HCT116 (cell line): ENCODE results near the gene CPNE8. TPM values are rescaled to one million over a fixed set of nuclear protein-coding genes. Genes with fewer than 3 reads are reported as not detected.

Experiments used
- ATAC-seq: fragments of 200-7000 bp; cut with Tn5 transposase; 2 replicates; pipeline ENCODE4 v1.9.1; 2020; ENCODE audit warnings: mild to moderate bottlenecking, moderate library complexity
- BruUV-seq: library from RNA; stranded (reverse); fragments of 400-500 nt; replicated peaks from 2 replicates; lab custom pipeline; 2021; lab: Mats Ljungman, UMichigan
- CTCF ChIA-PET: fragments of 300-600 bp; sonication (Branson Sonifier 250); formaldehyde crosslinking; loops from one replicate; lab custom pipeline; 2021; ENCODE audit warnings: antibody characterized with exemption; lab: Charles Lee
- POLR2A ChIA-PET: fragments of 300-600, 350-600 bp; sonication (Branson Sonifier 250); formaldehyde crosslinking; loops from one replicate; lab custom pipeline; 2021; ENCODE audit warnings: antibody characterized with exemption; lab: Charles Lee
- RAD21 ChIA-PET, 2 experiments: fragments of 300-600 bp; sonication (Branson Sonifier 250); formaldehyde crosslinking; loops; one replicate each; lab custom pipeline; 2023; ENCODE audit warnings: low total read pairs in 2 of 2; ENCODE audit not compliant: uncharacterized antibody in 2 of 2, unreplicated experiment in 2 of 2, low non-redundant PET in 1 of 2; lab: Charles Lee
- DNase-seq: peaks from one replicate; pipeline ENCODE4 v3.0.0-alpha.2; 2010; ENCODE audit warnings: low read depth, low spot score
- H2AFZ ChIP-seq: fragments of 200-600 bp; shearing (Covaris generic), sonication (generic); 2 replicates; pipeline ENCODE4 v1.6.1; 2017; ENCODE audit warnings: low read depth, mixed run types, mixed read lengths, antibody characterized with exemption, low read length; ENCODE audit not compliant: poor library complexity, severe bottlenecking
- H3K27ac ChIP-seq: 2 replicates; pipeline ENCODE4 v1.5.1; 2012; ENCODE audit warnings: low read depth, low read length
- H3K27me3 ChIP-seq: fragments of 200-600 bp; sonication (generic); 2 replicates; pipeline ENCODE4 v1.6.1; 2016; ENCODE audit warnings: mixed run types, low read length, mixed read lengths; ENCODE audit not compliant: insufficient read depth
- H3K36me3 ChIP-seq, 2 experiments: fragments of 200-500 bp in 1 of 2; fragments of 200-600 bp in 1 of 2; sonication (Bioruptor generic) in 1 of 2; sonication (generic) in 1 of 2; 2 replicates each; pipeline versions ENCODE4 v1.5.1 to v1.6.1; 2014 to 2016; ENCODE audit warnings: low read length in 2 of 2, inconsistent platforms in 1 of 2, mixed read lengths in 1 of 2, mixed run types in 1 of 2; ENCODE audit not compliant: insufficient read depth in 2 of 2, control insufficient read depth in 1 of 2
- H3K4me1 ChIP-seq, 2 experiments: fragments of 200-600 bp in 1 of 2; sonication (generic) in 1 of 2; 2 replicates each; pipeline versions ENCODE4 v1.5.1 to v1.6.1; 2012 to 2017; ENCODE audit warnings: low read length in 2 of 2, inconsistent platforms in 1 of 2, mild to moderate bottlenecking in 1 of 2, mixed read lengths in 1 of 2, mixed run types in 1 of 2, moderate library complexity in 1 of 2; ENCODE audit not compliant: insufficient read depth in 2 of 2, control insufficient read depth in 1 of 2
- H3K4me2 ChIP-seq: fragments of 200-600 bp; sonication (generic); 2 replicates; pipeline ENCODE4 v1.6.1; 2017; ENCODE audit warnings: mixed run types, low read length, mixed read lengths
- H3K4me3 ChIP-seq, 2 experiments: fragments of 200-600 bp in 1 of 2; sonication (generic) in 1 of 2; replicated peaks in 1 of 2; 2 replicates each; pipeline ENCODE4 v1.5.1; 2011 to 2016; ENCODE audit warnings: low read length in 2 of 2, control low read depth in 1 of 2, low read depth in 1 of 2, mild to moderate bottlenecking in 1 of 2, mixed read lengths in 1 of 2, mixed run types in 1 of 2
- H3K79me2 ChIP-seq: fragments of 200-600 bp; sonication (generic); 2 replicates; pipeline ENCODE4 v1.6.1; 2017; ENCODE audit warnings: mild to moderate bottlenecking, mixed run types, low read length, moderate library complexity, mixed read lengths; ENCODE audit not compliant: insufficient read depth
- H3K9ac ChIP-seq: fragments of 200-600 bp; sonication (generic); 2 replicates; pipeline ENCODE4 v1.6.1; 2016; ENCODE audit warnings: low read length, mixed read lengths
- H3K9me2 ChIP-seq: fragments of 200-600 bp; sonication (generic), shearing (Covaris generic); 2 replicates; pipeline ENCODE4 v1.6.1; 2017; ENCODE audit warnings: mixed run types, mild to moderate bottlenecking, moderate library complexity; ENCODE audit not compliant: insufficient read depth
- H3K9me3 ChIP-seq, 2 experiments: fragments of 200-500 bp in 1 of 2; fragments of 200-600 bp in 1 of 2; sonication (Bioruptor generic) in 1 of 2; sonication (generic) in 1 of 2; 2 replicates each; pipeline ENCODE4 v1.6.1; 2014 to 2017; ENCODE audit warnings: low read length in 2 of 2, mixed read lengths in 2 of 2, inconsistent platforms in 1 of 2, low read depth in 1 of 2, mild to moderate bottlenecking in 1 of 2, mixed run types in 1 of 2, moderate library complexity in 1 of 2; ENCODE audit not compliant: control insufficient read depth in 1 of 2, insufficient read depth in 1 of 2
- H4K20me1 ChIP-seq: fragments of 200-600 bp; sonication (generic), shearing (Covaris generic); 2 replicates; pipeline ENCODE4 v1.6.1; 2017; ENCODE audit warnings: mixed run types, mild to moderate bottlenecking, moderate library complexity; ENCODE audit not compliant: insufficient read depth
- EGR1 ChIP-seq: IDR thresholded peaks from 2 replicates; pipeline ENCODE4 v1.6.1; 2012; ENCODE audit warnings: low read depth
- EZH2phosphoT487 ChIP-seq: fragments of 200-600 bp; IDR thresholded peaks from 2 replicates; pipeline ENCODE4 v1.6.1; 2018; ENCODE audit warnings: antibody characterized with exemption, borderline replicate concordance
- MAX ChIP-seq: IDR thresholded peaks from 2 replicates; pipeline ENCODE4 v1.6.1; 2012
- POLR2A ChIP-seq: IDR thresholded peaks from 2 replicates; pipeline ENCODE4 v1.7.0; 2011; ENCODE audit warnings: borderline replicate concordance; ENCODE audit not compliant: insufficient read depth, insufficient read length; ENCODE audit errors: extremely low read depth
- POLR2AphosphoS5 ChIP-seq: IDR thresholded peaks from 2 replicates; pipeline ENCODE4 v1.6.1; 2011; ENCODE audit warnings: mild to moderate bottlenecking, low read depth, low read length, moderate library complexity
- RAD21 ChIP-seq: IDR thresholded peaks from 2 replicates; pipeline ENCODE4 v1.6.1; 2012; ENCODE audit warnings: low read depth, mild to moderate bottlenecking
- REST ChIP-seq: IDR thresholded peaks from 2 replicates; pipeline ENCODE4 v1.6.1; 2012; ENCODE audit warnings: low read depth
- SIN3A ChIP-seq: IDR thresholded peaks from 2 replicates; pipeline ENCODE4 v1.6.1; 2012; ENCODE audit warnings: low read depth
- SP1 ChIP-seq: IDR thresholded peaks from 2 replicates; pipeline ENCODE4 v1.6.1; 2012; ENCODE audit warnings: low read depth
- SRF ChIP-seq: IDR thresholded peaks from 2 replicates; pipeline ENCODE4 v1.6.1; 2012; ENCODE audit warnings: low read depth
- YY1 ChIP-seq: IDR thresholded peaks from 2 replicates; pipeline ENCODE4 v1.6.1; 2011; ENCODE audit warnings: low read length, low read depth, moderate library complexity, mild to moderate bottlenecking; ENCODE audit not compliant: insufficient replicate concordance; ENCODE audit errors: extremely low read depth
- ZFX ChIP-seq: fragments of 450-650 bp; IDR thresholded peaks from 2 replicates; pipeline ENCODE4 v1.6.1; 2017
- intact Hi-C: fragments of 100-400 bp; cut with micrococcal nuclease; formaldehyde crosslinking; loops from 2 replicates; pipeline ENCODE4 v1.10.0; 2022
- total RNA-seq: library from RNA; stranded (reverse); gene quantifications from one replicate; pipeline ENCODE4 v1.2.1, GENCODE V29; 2021; ENCODE audit not compliant: unreplicated experiment
- TF ChIP-seq, protein P1 (sequence below), 3 experiments: fragments of 200-600 bp in 1 of 3; sonication (generic) in 1 of 3; IDR thresholded peaks in 2 of 3; conservative IDR thresholded peaks in 1 of 3; 2 replicates each; pipeline ENCODE4 v1.5.1; 2012 to 2017; ENCODE audit warnings: low read depth in 2 of 3, low read length in 2 of 3, antibody characterized with exemption in 1 of 3, borderline replicate concordance in 1 of 3, control low read depth in 1 of 3, mild to moderate bottlenecking in 1 of 3, mixed read lengths in 1 of 3, mixed run types in 1 of 3, moderate library complexity in 1 of 3; ENCODE audit not compliant: insufficient read depth in 1 of 3
- TF ChIP-seq, protein P2 (sequence below): IDR thresholded peaks from 2 replicates; pipeline ENCODE4 v1.6.1; 2011; ENCODE audit warnings: mild to moderate bottlenecking, low read length, moderate library complexity; ENCODE audit not compliant: insufficient replicate concordance; ENCODE audit errors: extremely low read depth

Gene CPNE8
- total RNA-seq, 1 experiment from 2014 or later = 14.2 TPM

DNA sequence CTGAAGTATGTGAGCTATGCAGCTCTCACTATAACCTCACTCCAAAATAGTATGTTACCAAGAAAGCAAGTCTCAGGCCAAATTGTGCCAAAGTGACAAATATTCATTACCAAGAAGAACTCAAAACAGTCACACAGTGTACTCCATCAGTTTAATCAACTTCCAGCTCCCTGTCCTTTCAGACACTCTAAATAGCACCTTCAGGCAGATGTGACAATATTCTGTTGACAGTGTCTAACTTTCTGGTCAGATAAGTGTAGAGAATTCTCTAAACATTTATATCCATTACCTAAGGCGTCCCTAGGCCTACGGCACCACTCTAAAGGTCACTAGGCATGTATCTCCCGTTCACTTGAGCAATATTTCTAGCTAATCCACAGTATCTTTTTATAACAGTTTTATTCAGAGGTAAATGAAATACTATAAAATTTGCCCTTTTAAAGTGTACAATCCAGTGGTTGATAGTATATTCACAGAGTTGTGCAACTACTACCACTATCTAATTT lies 21.7 kb downstream of the CPNE8 start:
- no peaks in the 10 kb centered on the region for H3K27me3 ChIP-seq
- no peaks in the 10 kb centered on the region for H3K36me3 ChIP-seq
- ChIA-PET POLR2A (no interaction called here), CTCF (no interaction called here), RAD21 (no interaction called here)
- H4K20me1 ChIP-seq = no peaks in the 10 kb centered on the region
- H3K27ac ChIP-seq = no peak overlapping the region
- H3K4me1 ChIP-seq = no peaks in the 10 kb centered on the region
- no peak overlapping the region for H3K4me2 ChIP-seq
- TF ChIP-seq ZFX (no peak), SIN3A (no peak), SP1 (no peak), EGR1 (no peak), MAX (no peak), POLR2A (no peak), REST (no peak), POLR2AphosphoS5 (no peak), RAD21 (no peak), YY1 (no peak), EZH2phosphoT487 (no peak), SRF (no peak)
- TF ChIP-seq, protein P1, sequence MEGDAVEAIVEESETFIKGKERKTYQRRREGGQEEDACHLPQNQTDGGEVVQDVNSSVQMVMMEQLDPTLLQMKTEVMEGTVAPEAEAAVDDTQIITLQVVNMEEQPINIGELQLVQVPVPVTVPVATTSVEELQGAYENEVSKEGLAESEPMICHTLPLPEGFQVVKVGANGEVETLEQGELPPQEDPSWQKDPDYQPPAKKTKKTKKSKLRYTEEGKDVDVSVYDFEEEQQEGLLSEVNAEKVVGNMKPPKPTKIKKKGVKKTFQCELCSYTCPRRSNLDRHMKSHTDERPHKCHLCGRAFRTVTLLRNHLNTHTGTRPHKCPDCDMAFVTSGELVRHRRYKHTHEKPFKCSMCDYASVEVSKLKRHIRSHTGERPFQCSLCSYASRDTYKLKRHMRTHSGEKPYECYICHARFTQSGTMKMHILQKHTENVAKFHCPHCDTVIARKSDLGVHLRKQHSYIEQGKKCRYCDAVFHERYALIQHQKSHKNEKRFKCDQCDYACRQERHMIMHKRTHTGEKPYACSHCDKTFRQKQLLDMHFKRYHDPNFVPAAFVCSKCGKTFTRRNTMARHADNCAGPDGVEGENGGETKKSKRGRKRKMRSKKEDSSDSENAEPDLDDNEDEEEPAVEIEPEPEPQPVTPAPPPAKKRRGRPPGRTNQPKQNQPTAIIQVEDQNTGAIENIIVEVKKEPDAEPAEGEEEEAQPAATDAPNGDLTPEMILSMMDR (IDR thresholded peaks at IDR 0.05 in 2 of 3, conservative IDR thresholded peaks at IDR 0.05 in 1 of 3; ENCODE audit: borderline replicate concordance in 1 of 3, insufficient read depth in 1 of 3, low read depth in 2 of 3, low read length in 2 of 3) = no peak
- TF ChIP-seq, protein P2, sequence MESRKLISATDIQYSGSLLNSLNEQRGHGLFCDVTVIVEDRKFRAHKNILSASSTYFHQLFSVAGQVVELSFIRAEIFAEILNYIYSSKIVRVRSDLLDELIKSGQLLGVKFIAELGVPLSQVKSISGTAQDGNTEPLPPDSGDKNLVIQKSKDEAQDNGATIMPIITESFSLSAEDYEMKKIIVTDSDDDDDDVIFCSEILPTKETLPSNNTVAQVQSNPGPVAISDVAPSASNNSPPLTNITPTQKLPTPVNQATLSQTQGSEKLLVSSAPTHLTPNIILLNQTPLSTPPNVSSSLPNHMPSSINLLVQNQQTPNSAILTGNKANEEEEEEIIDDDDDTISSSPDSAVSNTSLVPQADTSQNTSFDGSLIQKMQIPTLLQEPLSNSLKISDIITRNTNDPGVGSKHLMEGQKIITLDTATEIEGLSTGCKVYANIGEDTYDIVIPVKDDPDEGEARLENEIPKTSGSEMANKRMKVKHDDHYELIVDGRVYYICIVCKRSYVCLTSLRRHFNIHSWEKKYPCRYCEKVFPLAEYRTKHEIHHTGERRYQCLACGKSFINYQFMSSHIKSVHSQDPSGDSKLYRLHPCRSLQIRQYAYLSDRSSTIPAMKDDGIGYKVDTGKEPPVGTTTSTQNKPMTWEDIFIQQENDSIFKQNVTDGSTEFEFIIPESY = no peak
- no peaks in the 10 kb centered on the region for H3K9me3 ChIP-seq
- H2AFZ ChIP-seq = no peak overlapping the region
- H3K9me2 ChIP-seq = no peaks in the 10 kb centered on the region
- BruUV-seq = no TSS peak
- DNase-seq (no peak), ATAC-seq (no peak)
- H3K79me2 ChIP-seq = peaks cover 16% of the 10 kb centered on the region
- intact Hi-C loops = no loop called here
- H3K4me3 ChIP-seq = no peak overlapping the region
- no peak overlapping the region for H3K9ac ChIP-seq
